Upper lobe of left lung (tissue), 6 donors: Measurements from ENCODE around the gene SEMA5A. TPM values are rescaled to one million over a fixed set of nuclear protein-coding genes. Genes with fewer than 3 reads are reported as not detected.
A peak's percentile ranks its signal among the peaks of the same experiment; 100 is the strongest.

Source experiments
- ATAC-seq, 2 donors: fragments of 200-7000 bp; cut with Tn5 transposase; one replicate each; pipeline ENCODE4 v1.9.1; 2022; ENCODE audit warnings: mild to moderate bottlenecking in 2 of 2, moderate library complexity in 2 of 2; ENCODE audit not compliant: low FRiP score in 2 of 2
- DNase-seq, 2 donors: peaks; one replicate each; pipeline ENCODE4 v3.0.0-alpha.2; 2019 to 2020
- H3K27ac ChIP-seq, 4 donors: fragments of 200-600 bp; sonication (generic); one replicate each; pipeline ENCODE4 v1.5.1; 2016 to 2019
- H3K27me3 ChIP-seq, 4 donors: fragments of 200-600 bp; sonication (generic); one replicate each; pipeline ENCODE4 v1.5.1; 2017 to 2019
- H3K36me3 ChIP-seq, 4 donors: fragments of 200-600 bp; sonication (generic); one replicate each; pipeline ENCODE4 v1.5.1; 2016 to 2019
- H3K4me1 ChIP-seq, 4 donors: fragments of 200-600 bp; sonication (generic); one replicate each; pipeline ENCODE4 v1.5.1; 2018 to 2019
- H3K4me3 ChIP-seq, 4 donors: fragments of 200-600 bp; sonication (generic); one replicate each; pipeline ENCODE4 v1.5.1; 2017 to 2019; ENCODE audit warnings: mild to moderate bottlenecking in 2 of 4, moderate library complexity in 1 of 4
- H3K9me3 ChIP-seq, 4 donors: fragments of 200-600 bp; sonication (generic); one replicate each; pipeline ENCODE4 v1.5.1; 2018 to 2019
- EP300 ChIP-seq, 4 donors: sonication (generic); formaldehyde crosslinking; IDR thresholded peaks; one replicate each; pipeline ENCODE4 v1.5.1; 2017; ENCODE audit warnings: antibody characterized with exemption in 4 of 4, control low read depth in 2 of 4
- POLR2A ChIP-seq, 4 donors: fragments of 450-650 bp; IDR thresholded peaks; one replicate each; pipeline ENCODE4 v1.5.1; 2016 to 2017; ENCODE audit warnings: antibody characterized with exemption in 4 of 4, mild to moderate bottlenecking in 2 of 4
- POLR2AphosphoS5 ChIP-seq, 2 donors: sonication (generic); formaldehyde crosslinking; IDR thresholded peaks; one replicate each; pipeline ENCODE4 v1.5.1; 2017; ENCODE audit warnings: antibody characterized with exemption in 2 of 2
- WGBS, 2 donors: methylation state at CpG; one replicate each; pipeline ENCODE4 v1.1.5; 2017 to 2018; 5-methylcytosine and 5-hydroxymethylcytosine counted together
- total RNA-seq, 6 donors: library from RNA; depleted of rRNA in 4 of 6; stranded (reverse); fragments of >200 nt in 4 of 6; gene quantifications; one replicate each; pipeline versions ENCODE4 v1.1.0 to v1.2.1, GENCODE V29; 2016 to 2021
- TF ChIP-seq, protein P1 (sequence below), 6 experiments: fragments of 450-650 bp in 4 of 6; fragments of 200-600 bp in 2 of 6; sonication (generic) in 2 of 6; IDR thresholded peaks; one replicate each; pipeline ENCODE4 v1.5.1; 2016 to 2019; ENCODE audit warnings: antibody characterized with exemption in 6 of 6
- donor health status: DM: no; HTN: no; CAD: no; lungs with moderate emphysema.
- donor health status: DM: no; HTN: yes; CAD: no; lungs with severe emphysema.

SEMA5A gene
- total RNA-seq, 6 donors from 2014 or later = 5.2 to 40.5 (median 27.5) TPM

- no peaks in the 10 kb centered on the region for H3K36me3 ChIP-seq
- H3K9me3 ChIP-seq = no peaks in the 10 kb centered on the region
- DNase-seq (peak in 1 of 2 donors; percentile 25), ATAC-seq (peak in 1 of 2 donors; percentile 38)
- TF ChIP-seq EP300 (IDR thresholded peaks at IDR 0.05) (no peak), POLR2A (IDR thresholded peaks at IDR 0.05) (no peak), POLR2AphosphoS5 (IDR thresholded peaks at IDR 0.05) (no peak)
- TF ChIP-seq, protein P1, sequence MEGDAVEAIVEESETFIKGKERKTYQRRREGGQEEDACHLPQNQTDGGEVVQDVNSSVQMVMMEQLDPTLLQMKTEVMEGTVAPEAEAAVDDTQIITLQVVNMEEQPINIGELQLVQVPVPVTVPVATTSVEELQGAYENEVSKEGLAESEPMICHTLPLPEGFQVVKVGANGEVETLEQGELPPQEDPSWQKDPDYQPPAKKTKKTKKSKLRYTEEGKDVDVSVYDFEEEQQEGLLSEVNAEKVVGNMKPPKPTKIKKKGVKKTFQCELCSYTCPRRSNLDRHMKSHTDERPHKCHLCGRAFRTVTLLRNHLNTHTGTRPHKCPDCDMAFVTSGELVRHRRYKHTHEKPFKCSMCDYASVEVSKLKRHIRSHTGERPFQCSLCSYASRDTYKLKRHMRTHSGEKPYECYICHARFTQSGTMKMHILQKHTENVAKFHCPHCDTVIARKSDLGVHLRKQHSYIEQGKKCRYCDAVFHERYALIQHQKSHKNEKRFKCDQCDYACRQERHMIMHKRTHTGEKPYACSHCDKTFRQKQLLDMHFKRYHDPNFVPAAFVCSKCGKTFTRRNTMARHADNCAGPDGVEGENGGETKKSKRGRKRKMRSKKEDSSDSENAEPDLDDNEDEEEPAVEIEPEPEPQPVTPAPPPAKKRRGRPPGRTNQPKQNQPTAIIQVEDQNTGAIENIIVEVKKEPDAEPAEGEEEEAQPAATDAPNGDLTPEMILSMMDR (IDR thresholded peaks at IDR 0.05) = no peak
- H3K4me1 ChIP-seq = no peaks in the 10 kb centered on the region
- no peaks in the 10 kb centered on the region for H3K27me3 ChIP-seq
- H3K4me3 ChIP-seq = no peak overlapping the region
- no peak overlapping the region for H3K27ac ChIP-seq
Observed at GRCh38 chr5:9587135-9587534, 41.3 kb upstream of the SEMA5A start.

DNA sequence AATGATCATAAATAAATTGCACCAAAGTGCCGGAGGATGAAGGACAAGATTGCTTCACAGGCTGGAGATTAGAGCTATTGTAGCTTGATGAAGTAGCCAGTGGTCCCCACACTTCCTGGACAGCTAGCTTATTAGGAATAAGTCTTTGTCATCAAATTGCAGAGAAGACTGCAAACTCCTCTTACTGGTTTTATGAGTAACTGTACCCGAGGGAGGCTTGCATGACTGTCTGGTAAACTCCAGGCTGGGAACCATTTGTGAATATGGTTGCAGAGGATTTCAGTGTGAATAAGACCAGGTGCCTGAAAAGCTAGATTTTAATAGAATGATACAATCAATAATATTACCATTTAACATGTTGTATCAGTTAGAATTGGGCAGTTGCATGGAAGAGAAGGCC lies 36.5 kb upstream of the SEMA5A start:
- no peak overlapping the region for H3K27ac ChIP-seq
- no peaks in the 10 kb centered on the region for H3K27me3 ChIP-seq
- 55 to 67% methylated on average over 2 of the region's 2 CpGs for WGBS, 2 donors
- no peak for DNase-seq
- no peaks in the 10 kb centered on the region for H3K4me1 ChIP-seq
- no peaks in the 10 kb centered on the region for H3K36me3 ChIP-seq
- TF ChIP-seq EP300 (IDR thresholded peaks at IDR 0.05) (no peak), POLR2AphosphoS5 (IDR thresholded peaks at IDR 0.05) (no peak), POLR2A (IDR thresholded peaks at IDR 0.05) (no peak)
- TF ChIP-seq, protein P1 (IDR thresholded peaks at IDR 0.05) = no peak
- ATAC-seq = no peak
- H3K4me3 ChIP-seq = no peak overlapping the region
- H3K9me3 ChIP-seq = no peaks in the 10 kb centered on the region

DNA sequence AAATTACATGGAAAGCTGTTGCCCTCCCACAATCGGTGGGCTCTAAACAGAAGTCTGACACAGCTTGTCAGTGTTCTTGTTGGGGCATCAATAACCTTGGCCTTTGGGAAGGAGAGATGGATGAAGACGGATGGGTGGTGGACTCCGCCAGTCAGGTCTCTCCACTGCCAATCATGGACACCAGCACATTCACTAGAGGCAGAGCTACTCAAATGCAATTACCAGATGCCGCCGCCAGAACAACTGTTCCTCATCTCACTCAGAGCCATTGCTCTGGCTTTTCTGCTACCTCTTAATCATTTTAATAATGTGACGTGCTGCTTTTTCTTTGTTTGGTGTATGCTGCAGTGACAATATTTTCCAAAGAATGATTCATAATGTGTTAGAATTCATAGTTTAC lies 27.9 kb upstream of the SEMA5A start:
- no peaks in the 10 kb centered on the region for H3K27me3 ChIP-seq
- H3K4me3 ChIP-seq = no peak overlapping the region
- TF ChIP-seq EP300 (IDR thresholded peaks at IDR 0.05) (no peak), POLR2AphosphoS5 (IDR thresholded peaks at IDR 0.05) (no peak), POLR2A (IDR thresholded peaks at IDR 0.05) (no peak)
- TF ChIP-seq, protein P1 (IDR thresholded peaks at IDR 0.05) = no peak
- no peak overlapping the region for H3K27ac ChIP-seq
- no peaks in the 10 kb centered on the region for H3K4me1 ChIP-seq
- no peaks in the 10 kb centered on the region for H3K36me3 ChIP-seq
- no peaks in the 10 kb centered on the region for H3K9me3 ChIP-seq
- WGBS, 2 donors = 65 to 81% methylated on average over 6 of the region's 6 CpGs
- ATAC-seq = no peak
- no peak for DNase-seq

- DNase-seq = no peak
Observed at GRCh38 chr5:9572246-9572645, 26.4 kb upstream of the SEMA5A start.

GRCh38 chr5:9570876-9571275 lies 25.0 kb upstream of the SEMA5A start:
- Histone ChIP-seq H3K36me3 (no peaks in the 10 kb centered on the region), H3K9me3 (no peaks in the 10 kb centered on the region), H3K4me1 (no peaks in the 10 kb centered on the region), H3K4me3 (no peak overlapping the region), H3K27me3 (no peaks in the 10 kb centered on the region), H3K27ac (no peak overlapping the region)
- DNase-seq (no peak), ATAC-seq (no peak)
- TF ChIP-seq POLR2A (IDR thresholded peaks at IDR 0.05) (no peak), EP300 (IDR thresholded peaks at IDR 0.05) (no peak), POLR2AphosphoS5 (IDR thresholded peaks at IDR 0.05) (no peak)
- TF ChIP-seq, protein P1 (IDR thresholded peaks at IDR 0.05) = no peak
- 77 to 80% methylated on average over 6 of the region's 6 CpGs for WGBS, 2 donors

More at GRCh38 chr5:9572246-9572645, 26.4 kb upstream of the SEMA5A start:
- Histone ChIP-seq H3K27ac (no peak overlapping the region), H3K4me1 (no peaks in the 10 kb centered on the region), H3K4me3 (no peak overlapping the region), H3K9me3 (no peaks in the 10 kb centered on the region), H3K27me3 (no peaks in the 10 kb centered on the region), H3K36me3 (no peaks in the 10 kb centered on the region)
- ATAC-seq = no peak
- no peak for TF ChIP-seq POLR2A (IDR thresholded peaks at IDR 0.05)
- TF ChIP-seq EP300 (IDR thresholded peaks at IDR 0.05) = no peak
- TF ChIP-seq POLR2AphosphoS5 (IDR thresholded peaks at IDR 0.05) = no peak
- TF ChIP-seq, protein P1 (IDR thresholded peaks at IDR 0.05) = no peak
- 91 to 95% methylated on average over 8 of the region's 8 CpGs for WGBS, 2 donors
